K562 (cell line): ENCODE data around the gene ZNF438. TPM values are rescaled to one million over a fixed set of nuclear protein-coding genes. Genes with fewer than 3 reads are reported as not detected.
"Not testable (repeated sequence)": the region's sequence is repeated elsewhere in the genome, so short reads cannot be mapped to it uniquely, and the experiment has no call there.

Experiments used
- ATAC-seq: fragments of 200-7000 bp; cut with Tn5 transposase; 3 replicates; pipeline ENCODE4 v1.9.1; 2020; ENCODE audit warnings: moderate library complexity
- BruUV-seq: library from RNA; stranded (reverse); fragments of 400-500 nt; replicated peaks from 2 replicates; lab custom pipeline; 2021; lab: Mats Ljungman, UMichigan
- CTCF ChIA-PET: fragments of 300-600 bp; formaldehyde crosslinking; extraction: SDS; loops from one replicate; lab custom pipeline; 2021; ENCODE audit warnings: low intra/inter-chr PET ratio; lab: Yijun Ruan, JAX
- POLR2A ChIA-PET: fragments of 300-600, 350-650 bp; sonication (Branson Sonifier 250); formaldehyde crosslinking; extraction: SDS; loops from one replicate; lab custom pipeline; 2021; ENCODE audit warnings: antibody characterized with exemption, inconsistent platforms; lab: Yijun Ruan, JAX
- DNase-seq, 4 experiments: peaks; one replicate each; pipeline versions ENCODE4 v3.0.0 to v3.0.0-alpha.2; 2011 to 2018; ENCODE audit warnings: low spot score in 3 of 4, mixed read lengths in 3 of 4; ENCODE audit errors: extremely low read depth in 1 of 4
- FAIRE-seq: peaks from 2 replicates; lab custom pipeline; 2011; peaks lifted over from hg19 to GRCh38; lab: Jason Lieb, UNC
- H2AFZ ChIP-seq: 2 replicates; pipeline ENCODE4 v1.6.0; 2011; ENCODE audit warnings: low read depth, low read length, control low read depth, inconsistent platforms
- H3K27ac ChIP-seq: fragments of 200-600 bp; 3 replicates; pipeline ENCODE4 v1.8.0; 2011; ENCODE audit warnings: low read depth, mild to moderate bottlenecking, control low read depth, inconsistent platforms, low read length, moderate library complexity, mixed read lengths; ENCODE audit errors: extremely low read depth
- H3K27me3 ChIP-seq, 2 experiments: fragments of 300-600 bp in 1 of 2; 2 replicates in 1 of 2; 3 replicates in 1 of 2; pipeline versions ENCODE4 v1.6.0 to v1.8.0; 2011; ENCODE audit warnings: inconsistent platforms in 2 of 2, low read length in 2 of 2, mild to moderate bottlenecking in 1 of 2, mixed read lengths in 1 of 2, moderate library complexity in 1 of 2; ENCODE audit not compliant: control insufficient read depth in 2 of 2, insufficient read depth in 2 of 2
- H3K36me3 ChIP-seq: fragments of 300-600 bp; 3 replicates; pipeline ENCODE4 v1.8.0; 2011; ENCODE audit warnings: mild to moderate bottlenecking, low read length, inconsistent platforms; ENCODE audit not compliant: control insufficient read depth, insufficient read depth
- H3K4me1 ChIP-seq, 2 experiments: fragments of 200-600 bp in 1 of 2; replicated peaks in 1 of 2; 2 replicates in 1 of 2; 3 replicates in 1 of 2; pipeline versions ENCODE4 v1.5.1 to v1.8.0; 2011; ENCODE audit warnings: inconsistent platforms in 2 of 2, low read length in 2 of 2, mild to moderate bottlenecking in 1 of 2, mixed read lengths in 1 of 2, moderate library complexity in 1 of 2; ENCODE audit not compliant: control insufficient read depth in 2 of 2, insufficient read depth in 2 of 2
- H3K4me2 ChIP-seq: 2 replicates; pipeline ENCODE4 v1.6.1; 2011; ENCODE audit warnings: low read length, control low read depth, inconsistent platforms, mixed read lengths; ENCODE audit not compliant: insufficient read depth
- H3K4me3 ChIP-seq: fragments of 200-600 bp; sonication (generic), shearing (Covaris generic); 2 replicates; pipeline ENCODE4 v1.5.1; 2016; ENCODE audit warnings: control low read depth, inconsistent platforms
- H3K79me2 ChIP-seq: fragments of 200-600 bp; 3 replicates; pipeline ENCODE4 v1.8.0; 2011; ENCODE audit warnings: low read length, inconsistent platforms; ENCODE audit not compliant: control insufficient read depth, insufficient read depth
- H3K9ac ChIP-seq, 2 experiments: 2 replicates each; pipeline versions ENCODE4 v1.6.0 to v1.6.1; 2011; ENCODE audit warnings: low read depth in 2 of 2, low read length in 2 of 2, control low read depth in 1 of 2, inconsistent platforms in 1 of 2, mild to moderate bottlenecking in 1 of 2, mixed read lengths in 1 of 2; ENCODE audit not compliant: insufficient read depth in 1 of 2
- H3K9me1 ChIP-seq: one replicate; pipeline ENCODE4 v1.6.0; 2011; ENCODE audit warnings: inconsistent platforms, mild to moderate bottlenecking, low read length, moderate library complexity; ENCODE audit not compliant: control insufficient read depth, insufficient read depth
- H3K9me3 ChIP-seq: replicated peaks from 2 replicates; pipeline ENCODE4 v1.5.1; 2011; ENCODE audit warnings: low read depth, low read length, inconsistent platforms; ENCODE audit not compliant: control insufficient read depth, insufficient read depth
- H4K20me1 ChIP-seq: replicated peaks from 2 replicates; pipeline ENCODE4 v1.6.1; 2011; ENCODE audit warnings: low read length, inconsistent platforms, mixed read lengths; ENCODE audit not compliant: control insufficient read depth, insufficient read depth
- NR2C2 ChIP-seq, 2 experiments: fragments of 200-800 bp in 1 of 2; sonication (Bioruptor generic) in 1 of 2; sonication (generic) in 1 of 2; formaldehyde crosslinking in 1 of 2; IDR thresholded peaks; 2 replicates each; pipeline versions ENCODE4 v1.6.1 to v1.8.0; 2016 to 2022; ENCODE audit warnings: mild to moderate bottlenecking in 1 of 2, missing compliant biosample characterization in 1 of 2, missing genetic modification characterization in 1 of 2, missing genetic modification reagents in 1 of 2
- ZNF354B ChIP-seq: fragments of 250-450 bp; sonication (Bioruptor Pico); IDR thresholded peaks from 2 replicates; pipeline ENCODE4 v1.4.0; 2020
- ZNF507 ChIP-seq: conservative IDR thresholded peaks from 2 replicates; pipeline ENCODE4 v1.6.1; 2017; ENCODE audit warnings: missing genetic modification characterization, missing compliant biosample characterization
- WGBS: fragments of 100-300 bp; shearing (Covaris generic); methylation state at CpG from one replicate; pipeline ENCODE4 v1.1.6; 2016; ENCODE audit warnings: low coverage, mixed read lengths; ENCODE audit not compliant: insufficient coverage; ENCODE audit errors: missing lambda C conversion rate; 5-methylcytosine and 5-hydroxymethylcytosine counted together
- in situ Hi-C: fragments of 300-500 bp; cut with MboI; formaldehyde crosslinking; loops from 4 replicates; pipeline ENCODE4 v1.15.0; 2018; ENCODE audit warnings: inconsistent platforms, mixed read lengths
- intact Hi-C: fragments of 100-400 bp; cut with micrococcal nuclease; formaldehyde crosslinking; loops from 2 replicates; pipeline ENCODE4 v1.14.2; 2022
- polyA plus RNA-seq, 8 experiments: library from polyadenylated mRNA; depleted of rRNA in 4 of 8; stranded (reverse) in 5 of 8; unstranded in 3 of 8; fragments of >200 nt; fragmentation: Nextera tagmentation in 2 of 8; fragmentation: Illumina TruSeq in 1 of 8; extraction: Ambion mirVana in 2 of 8; extraction: Trizol in 1 of 8; gene quantifications; 2 replicates each; pipeline versions ENCODE4 v1.2.1 to v1.2.3, GENCODE V29; 2011 to 2014; ENCODE audit warnings: inconsistent platforms in 1 of 8, missing spikeins in 1 of 8
- total RNA-seq, 7 experiments: library from RNA; depleted of rRNA in 6 of 7; stranded (reverse); fragments of >200 nt in 6 of 7; fragmentation: Illumina TruSeq in 2 of 7; extraction: Trizol in 2 of 7; gene quantifications; 2 replicates each; pipeline versions ENCODE4 v1.2.1 to v1.2.3, GENCODE V29; 2011 to 2021; ENCODE audit warnings: low replicate concordance in 1 of 7

Gene ZNF438
- total and polyA plus RNA-seq, 9 of the 15 experiments (the other 6 are each of a cell fraction or from before 2014, with no cell fraction given), result 0.45 to 1.5 (median 0.91) TPM

DNA sequence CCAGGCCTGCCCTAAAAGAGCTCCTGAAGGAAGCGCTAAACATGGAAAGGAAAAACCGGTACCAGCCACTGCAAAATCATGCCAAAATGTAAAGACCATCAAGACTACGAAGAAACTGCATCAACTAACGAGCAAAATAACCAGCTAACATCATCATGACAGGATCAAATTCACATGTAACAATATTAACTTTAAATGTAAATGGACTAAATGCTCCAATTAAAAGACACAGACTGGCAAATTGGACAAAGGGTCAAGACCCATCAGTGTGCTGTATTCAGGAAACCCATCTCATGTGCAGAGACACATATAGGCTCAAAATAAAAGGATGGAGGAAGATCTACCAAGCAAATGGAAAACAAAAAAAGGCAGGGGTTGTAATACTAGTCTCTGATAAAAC is 82.4 kb downstream of the ZNF438 start:
- H3K36me3 ChIP-seq, H3K27ac ChIP-seq, H3K4me1 ChIP-seq, H3K9ac ChIP-seq, H4K20me1 ChIP-seq, intact Hi-C loops, H3K9me1 ChIP-seq, H3K9me3 ChIP-seq, H3K79me2 ChIP-seq, DNase-seq, in situ Hi-C loops, BruUV-seq, ATAC-seq, H3K4me2 ChIP-seq, FAIRE-seq, H2AFZ ChIP-seq, POLR2A ChIA-PET, H3K27me3 ChIP-seq, CTCF ChIA-PET, H3K4me3 ChIP-seq: not testable (repeated sequence)
- WGBS, result 11% methylated on average over 2 of the region's 4 CpGs
- TF ChIP-seq ZNF354B, result 0 out of 2 replicates have a peak, but pooled peaks have one; percentile 25
- peak; percentile 92 for TF ChIP-seq ZNF507

GRCh38 chr10:30944005-30944404 is 87.7 kb downstream of the ZNF438 start:
- no peak overlapping the region for H3K27ac ChIP-seq
- H3K27me3 ChIP-seq, result no peaks in the 10 kb centered on the region
- POLR2A ChIA-PET, result no interaction called here
- in situ Hi-C loops, result no loop called here
- H3K4me1 ChIP-seq, result no peaks in the 10 kb centered on the region; a peak in 1 of 5 replicates
- H3K9ac ChIP-seq, result no peak overlapping the region
- no peak for TF ChIP-seq NR2C2 (CRISPR knock-in tag; IDR thresholded peaks at IDR 0.05)
- TF ChIP-seq NR2C2 (tag; IDR thresholded peaks at IDR 0.05), result no peak
- TF ChIP-seq, all 486 proteins: peak for 0
- Histone ChIP-seq H3K4me2 (no peak overlapping the region), H3K36me3 (no peaks in the 10 kb centered on the region), H3K4me3 (no peak overlapping the region), H3K9me3 (no peaks in the 10 kb centered on the region), H3K9me1 (no peaks in the 10 kb centered on the region), H4K20me1 (no peaks in the 10 kb centered on the region), H2AFZ (no peak overlapping the region), H3K79me2 (no peaks in the 10 kb centered on the region)
- FAIRE-seq, result no peak
- WGBS, result 0% methylated on average over 4 of the region's 4 CpGs
- no peak for DNase-seq
- CTCF ChIA-PET, result no interaction called here
- no peak for ATAC-seq
- no TSS peak for BruUV-seq
- intact Hi-C loops, result no loop called here
